DND-41 (cell line): Measurements from ENCODE around the gene ADTRP.
A peak's percentile ranks its signal among the peaks of the same experiment; 100 is the strongest.

Source experiments
- ATAC-seq: fragments of 200-7000 bp; cut with Tn5 transposase; 3 replicates; pipeline ENCODE4 v1.9.1; 2021; ENCODE audit warnings: low read depth; ENCODE audit not compliant: insufficient read depth
- DNase-seq: peaks from one replicate; pipeline ENCODE4 v3.0.0-alpha.2; 2020
- H2AFZ ChIP-seq: 2 replicates; pipeline ENCODE4 v1.6.0; 2012; ENCODE audit warnings: low read depth, low read length
- H3K27ac ChIP-seq: 2 replicates; pipeline ENCODE4 v1.5.1; 2012; ENCODE audit warnings: low read length, inconsistent platforms
- H3K27me3 ChIP-seq: fragments of 200-600 bp; sonication (generic); 2 replicates; pipeline ENCODE4 v1.6.0; 2012; ENCODE audit warnings: low read length, mild to moderate bottlenecking, inconsistent platforms; ENCODE audit not compliant: insufficient read depth, poor library complexity
- H3K36me3 ChIP-seq: 2 replicates; pipeline ENCODE4 v1.5.1; 2012; ENCODE audit warnings: low read length, inconsistent platforms; ENCODE audit not compliant: insufficient read depth
- H3K4me1 ChIP-seq: 2 replicates; pipeline ENCODE4 v1.5.1; 2012; ENCODE audit warnings: mild to moderate bottlenecking, low read length; ENCODE audit not compliant: insufficient read depth
- H3K4me2 ChIP-seq: 2 replicates; pipeline ENCODE4 v1.6.0; 2012; ENCODE audit warnings: mild to moderate bottlenecking, moderate library complexity, low read length, inconsistent platforms; ENCODE audit not compliant: insufficient read depth
- H3K4me3 ChIP-seq, 2 experiments: fragments of 200-600 bp in 1 of 2; shearing (Covaris generic) in 1 of 2; 2 replicates each; pipeline ENCODE4 v1.5.1; 2012 to 2016; ENCODE audit warnings: inconsistent platforms in 2 of 2, low read length in 2 of 2, mild to moderate bottlenecking in 2 of 2, low read depth in 1 of 2, moderate library complexity in 1 of 2
- H3K79me2 ChIP-seq: 2 replicates; pipeline ENCODE4 v1.6.0; 2012; ENCODE audit warnings: low read length, inconsistent platforms; ENCODE audit not compliant: insufficient read depth
- H3K9ac ChIP-seq: 2 replicates; pipeline ENCODE4 v1.6.0; 2012; ENCODE audit warnings: low read depth, mild to moderate bottlenecking, inconsistent platforms, low read length, moderate library complexity
- H3K9me3 ChIP-seq: 2 replicates; pipeline ENCODE4 v1.5.1; 2012; ENCODE audit warnings: low read length, moderate library complexity, mild to moderate bottlenecking, inconsistent platforms; ENCODE audit not compliant: insufficient read depth, severe bottlenecking
- H4K20me1 ChIP-seq: 2 replicates; pipeline ENCODE4 v1.6.0; 2012; ENCODE audit warnings: low read length; ENCODE audit not compliant: insufficient read depth
- EZH2 ChIP-seq: IDR thresholded peaks from 3 replicates; pipeline ENCODE4 v1.6.1; 2012; ENCODE audit warnings: borderline replicate concordance, low read depth, mild to moderate bottlenecking, moderate library complexity, low read length, inconsistent platforms; ENCODE audit not compliant: severe bottlenecking
- TF ChIP-seq, protein P1 (sequence below): IDR thresholded peaks from 2 replicates; pipeline ENCODE4 v1.5.1; 2012; ENCODE audit warnings: borderline replicate concordance, low read length, moderate library complexity, mild to moderate bottlenecking; ENCODE audit not compliant: poor library complexity, severe bottlenecking; ENCODE audit errors: extremely low read depth

The ADTRP gene

DNA sequence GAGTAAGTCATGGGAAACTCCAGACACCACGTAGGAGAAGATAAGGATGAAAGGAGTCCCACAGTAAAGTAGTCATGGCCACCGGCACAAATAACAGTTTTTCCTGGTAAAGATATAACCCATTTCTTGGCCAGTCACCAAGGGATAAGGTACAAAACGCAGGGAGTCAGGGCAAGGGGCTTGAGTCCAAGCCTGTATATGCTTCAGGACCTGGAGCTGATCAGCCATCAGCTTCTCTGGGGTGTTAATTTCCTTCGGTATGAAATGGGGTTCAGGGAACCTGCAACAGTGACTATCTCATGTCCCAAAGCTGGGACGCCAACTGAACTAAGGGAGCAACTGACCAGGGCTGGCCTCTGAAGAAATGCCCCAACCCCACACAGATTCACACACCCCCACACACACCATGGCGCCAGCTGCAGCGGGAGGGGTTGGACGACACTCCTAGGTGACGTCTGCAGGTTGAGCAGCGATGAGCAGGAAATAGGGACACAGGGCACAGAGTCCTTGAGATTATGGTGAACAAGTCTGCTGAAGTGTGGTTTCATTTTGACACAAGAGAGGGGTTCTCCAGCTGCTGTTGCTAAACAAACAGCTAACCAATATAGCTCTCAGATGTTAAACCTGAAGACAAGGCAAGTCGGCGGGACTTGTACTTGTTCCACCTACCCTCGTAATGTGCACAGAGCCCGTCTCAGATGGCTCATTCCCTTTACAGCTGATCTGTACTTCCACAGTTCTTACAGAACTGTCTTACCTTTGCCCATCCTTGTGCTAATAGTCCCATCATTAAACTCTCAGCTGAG, 7.4 kb upstream of the ADTRP start:
- Histone ChIP-seq H3K4me1 (peaks cover 32% of the 10 kb centered on the region), H3K79me2 (no peaks in the 10 kb centered on the region), H3K27ac (peak overlapping the region; percentile 40), H3K36me3 (no peaks in the 10 kb centered on the region), H3K4me3 (no peak overlapping the region), H4K20me1 (no peaks in the 10 kb centered on the region), H3K9ac (no peak overlapping the region), H3K9me3 (no peaks in the 10 kb centered on the region), H2AFZ (no peak overlapping the region), H3K4me2 (no peak overlapping the region), H3K27me3 (no peaks in the 10 kb centered on the region)
- peak; percentile 11 for DNase-seq
- peak; percentile 51; the same call in 1 of the 3 replicates for ATAC-seq
- TF ChIP-seq, protein P1, sequence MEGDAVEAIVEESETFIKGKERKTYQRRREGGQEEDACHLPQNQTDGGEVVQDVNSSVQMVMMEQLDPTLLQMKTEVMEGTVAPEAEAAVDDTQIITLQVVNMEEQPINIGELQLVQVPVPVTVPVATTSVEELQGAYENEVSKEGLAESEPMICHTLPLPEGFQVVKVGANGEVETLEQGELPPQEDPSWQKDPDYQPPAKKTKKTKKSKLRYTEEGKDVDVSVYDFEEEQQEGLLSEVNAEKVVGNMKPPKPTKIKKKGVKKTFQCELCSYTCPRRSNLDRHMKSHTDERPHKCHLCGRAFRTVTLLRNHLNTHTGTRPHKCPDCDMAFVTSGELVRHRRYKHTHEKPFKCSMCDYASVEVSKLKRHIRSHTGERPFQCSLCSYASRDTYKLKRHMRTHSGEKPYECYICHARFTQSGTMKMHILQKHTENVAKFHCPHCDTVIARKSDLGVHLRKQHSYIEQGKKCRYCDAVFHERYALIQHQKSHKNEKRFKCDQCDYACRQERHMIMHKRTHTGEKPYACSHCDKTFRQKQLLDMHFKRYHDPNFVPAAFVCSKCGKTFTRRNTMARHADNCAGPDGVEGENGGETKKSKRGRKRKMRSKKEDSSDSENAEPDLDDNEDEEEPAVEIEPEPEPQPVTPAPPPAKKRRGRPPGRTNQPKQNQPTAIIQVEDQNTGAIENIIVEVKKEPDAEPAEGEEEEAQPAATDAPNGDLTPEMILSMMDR: no peak
- no peak for TF ChIP-seq EZH2

DNA sequence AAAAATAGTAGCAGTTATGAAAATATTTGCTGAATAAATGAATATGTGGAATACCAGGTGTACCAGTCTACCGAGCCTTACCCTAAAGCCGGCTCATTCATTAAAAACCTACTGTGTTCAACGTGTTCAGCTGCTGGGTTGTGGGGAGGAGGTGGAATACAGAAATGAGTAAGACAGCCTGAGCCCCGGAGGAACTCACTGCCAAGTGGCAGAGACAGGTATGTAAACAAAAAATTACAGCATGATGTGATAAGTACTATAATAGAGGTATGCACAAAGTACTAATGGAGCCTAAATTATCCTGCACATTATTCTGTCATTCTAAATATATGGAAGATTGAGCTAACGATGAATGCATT, 6.8 kb upstream of the ADTRP start:
- TF ChIP-seq, protein P1: no peak
- no peak for TF ChIP-seq EZH2
- Histone ChIP-seq H3K4me3 (no peak overlapping the region), H3K9ac (no peak overlapping the region), H3K4me1 (peaks cover 32% of the 10 kb centered on the region), H3K9me3 (no peaks in the 10 kb centered on the region), H3K27me3 (no peaks in the 10 kb centered on the region), H4K20me1 (no peaks in the 10 kb centered on the region), H3K4me2 (no peak overlapping the region), H3K27ac (no peak overlapping the region), H3K79me2 (no peaks in the 10 kb centered on the region), H2AFZ (no peak overlapping the region), H3K36me3 (no peaks in the 10 kb centered on the region)
- no peak for DNase-seq
- ATAC-seq: no peak

DNA sequence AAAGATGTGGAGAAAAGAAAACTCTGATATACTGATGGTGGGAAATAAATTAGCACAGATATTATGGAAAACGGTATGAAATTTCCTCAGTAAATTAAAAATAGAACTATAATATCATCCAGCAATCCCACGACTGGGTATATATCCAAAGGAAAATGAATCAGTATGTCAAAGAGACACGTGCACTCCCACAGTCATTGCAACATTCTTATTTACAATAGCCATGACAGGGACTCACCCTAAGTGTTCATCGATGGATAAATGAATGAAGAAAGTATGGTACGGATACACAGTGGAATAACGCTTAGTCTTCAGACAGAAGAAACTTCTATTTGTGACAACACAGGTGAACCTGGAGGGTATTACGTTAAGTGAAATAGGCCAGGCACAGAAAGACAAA, 5.7 kb upstream of the ADTRP start:
- Histone ChIP-seq H3K9ac (no peak overlapping the region), H3K9me3 (no peaks in the 10 kb centered on the region), H3K4me2 (no peak overlapping the region), H3K36me3 (no peaks in the 10 kb centered on the region), H3K27me3 (no peaks in the 10 kb centered on the region), H3K79me2 (no peaks in the 10 kb centered on the region), H3K4me3 (no peak overlapping the region), H3K4me1 (peaks cover 32% of the 10 kb centered on the region), H3K27ac (no peak overlapping the region), H2AFZ (no peak overlapping the region), H4K20me1 (no peaks in the 10 kb centered on the region)
- TF ChIP-seq EZH2: no peak
- TF ChIP-seq, protein P1: no peak
- ATAC-seq: no peak
- no peak for DNase-seq
